ENCODE measurements around the gene STX8.
A peak's percentile ranks its signal among the peaks of the same experiment; 100 is the strongest.

Gene STX8

DNA sequence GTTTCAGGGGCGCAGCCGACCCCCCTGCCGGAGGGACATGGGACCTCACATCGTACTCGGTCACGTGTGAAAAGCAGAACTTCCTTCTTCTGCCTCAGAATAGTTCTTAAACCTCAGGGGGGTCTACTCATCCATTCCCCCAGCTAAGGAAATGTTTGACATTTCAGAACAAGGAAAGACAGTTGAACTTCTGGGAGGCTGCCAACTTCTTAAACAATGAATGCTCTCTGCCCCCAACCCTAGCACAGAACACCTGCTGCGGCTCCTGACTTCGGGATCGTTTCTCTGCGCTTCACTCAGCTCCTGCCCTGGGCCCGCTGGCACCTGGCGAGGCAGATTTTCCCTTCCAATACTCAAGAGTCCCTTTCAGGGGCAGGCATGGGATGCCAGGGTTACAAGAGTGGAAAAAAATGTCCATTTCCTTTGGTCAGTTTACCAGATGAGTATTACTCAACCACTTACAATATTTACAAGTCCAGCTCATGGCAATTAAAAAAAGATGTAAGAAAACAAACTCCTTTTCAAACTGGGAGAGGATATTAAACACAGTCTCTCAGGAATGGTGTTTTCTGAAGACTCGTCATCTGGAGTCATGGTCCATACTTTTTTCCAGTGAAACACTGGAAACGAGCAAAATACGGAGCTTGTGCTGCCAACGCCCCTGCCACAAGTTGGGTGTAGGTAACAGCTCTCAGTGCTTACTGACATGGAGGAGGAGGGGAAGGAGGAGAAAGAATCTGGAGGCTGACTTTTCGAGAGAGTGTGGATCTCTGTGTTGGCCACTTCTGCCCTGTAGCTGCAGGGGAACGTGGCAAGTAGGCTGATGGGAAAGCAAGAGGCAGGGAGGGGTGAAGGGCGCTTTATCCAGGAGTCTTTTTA lies 318.6 kb downstream of the STX8 start:
- DNase-seq, result no peak

DNA sequence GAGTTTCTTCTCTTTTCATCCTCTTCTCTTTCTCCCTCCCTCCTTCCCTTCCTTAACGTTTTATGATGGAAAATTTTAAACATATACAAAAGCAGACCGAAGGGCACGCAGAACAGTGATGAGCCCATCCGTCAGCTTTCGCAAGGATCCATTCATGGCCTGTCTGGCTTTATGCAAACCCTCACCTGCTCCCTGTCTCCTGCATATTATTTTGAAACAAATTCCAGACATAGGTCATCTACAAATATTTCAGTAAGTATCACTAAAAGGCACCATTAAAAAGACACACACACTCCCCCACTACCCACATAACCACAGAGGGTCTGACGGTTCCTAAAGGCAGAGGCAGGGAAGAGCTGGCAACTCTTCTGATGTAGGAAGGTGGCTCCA lies 319.3 kb downstream of the STX8 start:
- no peak for DNase-seq

GRCh38 chr17:9255833-9256232 lies 319.8 kb downstream of the STX8 start:
- DNase-seq, result no peak

DNA sequence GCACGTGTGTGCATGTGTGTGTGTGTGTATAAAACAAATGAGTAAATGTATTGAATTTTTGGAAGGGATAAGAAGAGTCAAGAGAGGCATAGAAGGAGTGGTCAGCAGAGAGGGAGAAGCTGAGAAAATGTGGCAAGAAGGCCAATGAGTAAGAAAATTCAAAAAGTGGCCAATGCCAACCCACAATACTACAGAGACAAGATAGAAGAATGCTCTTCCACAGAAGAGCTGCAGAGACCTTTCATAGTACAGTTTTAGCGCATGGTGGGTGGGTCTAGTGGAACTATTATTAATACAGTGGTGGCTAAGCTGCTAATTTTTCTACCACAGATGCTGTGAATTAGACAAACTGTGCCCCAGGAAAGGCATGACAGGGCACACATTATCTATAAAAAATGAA lies 320.8 kb downstream of the STX8 start:
- no peak for DNase-seq

DNA sequence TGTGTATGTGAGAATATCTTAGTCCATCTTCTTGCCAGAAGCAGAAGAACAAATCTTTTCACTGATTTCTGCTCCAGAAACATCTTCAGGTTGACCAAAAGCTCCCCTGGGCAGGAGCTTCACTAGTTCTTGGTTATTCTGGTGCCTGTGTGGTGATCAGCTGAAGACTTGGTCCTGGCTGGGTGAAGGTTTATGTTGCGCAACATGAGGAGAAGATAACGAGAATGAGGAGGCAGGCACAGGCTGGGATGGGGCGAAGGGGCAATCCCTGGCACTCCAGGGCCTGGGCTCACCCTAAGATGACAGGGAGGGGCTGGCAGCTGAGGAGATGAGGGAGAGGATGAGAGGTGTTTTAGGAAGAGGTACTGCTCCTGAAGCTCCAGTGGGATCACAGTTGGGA lies 322.3 kb downstream of the STX8 start:
- no peak for DNase-seq

- DNase-seq, result no peak
Observed at GRCh38 chr17:9251273-9251672, 324.3 kb downstream of the STX8 start.

GRCh38 chr17:9249245-9249953 lies 326.2 kb downstream of the STX8 start:
- DNase-seq, result no peak

DNA sequence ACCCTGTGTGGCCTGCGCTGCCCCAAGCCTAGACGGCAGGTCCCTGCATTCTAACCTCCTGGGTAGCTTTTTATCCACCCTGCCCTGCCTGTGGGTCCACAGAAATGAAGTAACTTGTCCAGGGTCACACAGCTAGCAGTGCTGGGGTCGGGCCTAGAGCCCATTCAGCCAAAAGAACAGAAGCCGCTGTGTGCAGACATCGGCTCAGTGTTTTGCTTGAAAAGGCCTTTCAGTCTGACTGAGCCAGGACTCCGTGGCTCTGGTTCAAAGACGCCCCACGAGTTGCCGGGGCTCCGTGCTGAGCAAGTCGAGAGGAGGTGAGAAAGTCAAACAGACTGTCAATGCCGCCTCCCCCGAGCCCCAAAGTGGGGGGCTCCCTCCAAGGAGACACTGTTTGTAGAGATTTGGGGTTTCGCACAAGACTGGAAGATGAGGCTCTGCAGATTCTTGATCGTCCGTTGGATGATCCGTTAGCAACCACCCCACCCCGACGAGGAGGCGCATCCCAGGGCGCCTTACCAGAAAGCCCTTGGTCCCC lies 328.1 kb downstream of the STX8 start:
- no peak for DNase-seq

GRCh38 chr17:9244066-9245052 lies 331.3 kb downstream of the STX8 start:
- DNase-seq, result peak; percentile 71

- DNase-seq, result no peak
Observed at GRCh38 chr17:9242983-9243382, 332.6 kb downstream of the STX8 start.

GRCh38 chr17:9242497-9242881 lies 333.1 kb downstream of the STX8 start:
- no peak for DNase-seq

DNA sequence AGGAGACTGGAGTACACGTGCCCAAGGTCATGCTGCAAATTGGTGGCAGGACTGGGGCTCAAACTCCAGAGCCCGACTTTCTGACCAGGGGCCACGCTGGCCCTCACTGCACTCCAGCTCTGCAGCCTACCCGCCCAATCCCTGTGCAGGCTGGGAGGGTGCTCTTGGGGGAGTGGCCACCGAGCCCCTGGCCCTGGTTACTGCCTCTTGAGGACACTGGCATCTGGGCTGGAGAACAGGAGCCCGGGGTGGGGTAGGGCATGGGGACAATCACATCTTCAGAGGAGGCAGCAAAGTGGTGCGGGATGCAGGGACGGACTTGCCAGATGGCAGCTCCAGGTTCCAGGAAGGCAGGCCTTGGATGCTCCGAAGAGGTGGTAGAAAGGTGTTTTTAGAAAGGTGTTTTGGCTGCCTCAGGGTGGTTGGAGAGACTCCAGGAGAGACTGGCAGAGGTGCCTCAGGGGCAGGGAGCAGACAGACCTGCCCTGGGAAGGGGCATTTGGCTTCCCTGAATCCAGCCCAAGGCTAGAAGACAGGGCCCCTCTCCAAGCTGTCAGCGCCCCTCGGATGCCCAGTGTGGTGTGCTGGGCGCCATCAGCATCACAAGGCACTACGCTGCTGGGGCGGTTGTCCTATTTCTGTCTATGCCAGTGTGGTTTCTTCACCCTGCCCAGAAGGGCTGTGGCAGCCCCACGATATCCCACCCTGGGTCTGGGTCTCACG lies 333.7 kb downstream of the STX8 start:
- no peak for DNase-seq

- DNase-seq, result no peak
Observed at GRCh38 chr17:9241371-9241712, 334.3 kb downstream of the STX8 start.

DNA sequence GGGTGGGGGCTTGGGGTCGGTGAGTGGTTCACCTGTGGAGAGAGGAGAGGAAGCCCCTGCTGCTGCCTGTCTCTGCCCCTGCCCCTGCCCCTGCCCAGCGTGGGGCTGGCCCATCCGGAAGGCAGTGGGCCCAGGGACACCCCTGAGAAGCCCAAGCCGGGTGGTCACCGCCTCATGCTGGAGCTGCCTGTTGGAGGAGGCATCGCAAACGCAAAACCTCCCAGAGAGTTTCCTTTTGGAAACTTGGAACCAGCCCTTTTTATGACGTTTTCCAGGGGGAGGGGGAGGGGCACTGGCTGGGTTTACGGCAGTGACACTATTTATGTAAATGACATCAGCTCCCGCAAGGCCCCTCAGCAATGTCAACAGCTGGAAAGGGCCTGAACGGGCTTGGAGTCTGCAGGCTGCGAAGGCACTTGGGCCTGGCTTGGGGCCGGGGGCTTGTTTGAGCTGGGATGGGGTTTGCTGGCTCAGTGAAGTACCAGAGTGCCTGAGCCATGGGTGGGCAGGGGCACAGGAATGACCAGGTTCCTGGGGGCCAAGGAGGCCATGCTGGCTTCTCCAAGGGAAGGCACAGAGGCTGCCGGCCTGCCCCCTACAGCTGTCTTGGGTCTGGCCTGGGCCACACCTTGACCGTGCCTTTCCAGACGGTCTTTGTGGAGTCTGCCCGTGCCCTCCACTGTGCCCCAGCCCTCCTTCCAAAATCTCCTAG lies 334.8 kb downstream of the STX8 start:
- DNase-seq, result peak; percentile 59

DNA sequence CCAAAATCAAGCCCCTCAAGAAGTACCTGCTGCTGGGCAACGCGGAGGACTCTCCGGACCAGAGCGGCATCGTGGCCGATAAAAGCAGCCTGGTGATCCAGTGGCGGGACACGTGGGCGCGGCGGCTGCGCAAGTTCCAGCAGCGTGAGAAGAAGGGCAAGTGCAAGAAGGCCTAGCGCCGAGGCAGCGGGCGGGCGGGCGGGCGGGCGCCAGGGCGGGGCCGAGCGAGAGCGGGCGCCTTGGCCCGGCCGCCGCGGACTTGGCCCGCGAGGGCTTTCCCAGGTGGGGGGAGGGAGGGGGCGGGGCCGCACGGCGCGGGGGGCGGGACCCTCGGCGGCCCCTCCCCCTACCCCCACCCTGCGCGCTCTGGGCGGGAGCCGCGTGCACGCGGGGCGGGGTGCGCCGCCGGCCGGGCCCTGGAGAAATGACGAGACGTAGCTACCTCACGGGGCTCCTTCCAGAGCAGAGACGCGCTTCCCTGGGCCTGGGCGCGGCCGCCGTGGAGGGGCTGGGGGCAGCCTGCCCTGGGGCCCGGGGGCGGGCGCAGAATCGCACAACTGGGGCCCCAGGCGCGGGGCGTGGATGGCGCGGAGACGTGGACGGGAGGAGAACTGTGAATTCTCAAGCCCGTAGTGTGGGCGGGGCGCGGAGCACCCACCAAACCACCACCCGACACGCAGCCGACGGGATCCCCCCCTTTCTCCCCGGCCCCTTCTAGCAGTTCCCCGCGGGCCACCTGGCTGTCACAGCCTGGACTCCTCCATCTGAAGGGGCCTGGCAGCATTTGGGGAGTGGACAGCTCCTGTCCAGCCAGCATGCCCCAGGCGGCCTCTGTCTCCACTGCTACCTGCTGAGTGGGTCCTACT lies 335.6 kb downstream of the STX8 start:
- peak; percentile 59 for DNase-seq

- DNase-seq, result no peak
Observed at GRCh38 chr17:9239246-9239792, 336.3 kb downstream of the STX8 start.

DNA sequence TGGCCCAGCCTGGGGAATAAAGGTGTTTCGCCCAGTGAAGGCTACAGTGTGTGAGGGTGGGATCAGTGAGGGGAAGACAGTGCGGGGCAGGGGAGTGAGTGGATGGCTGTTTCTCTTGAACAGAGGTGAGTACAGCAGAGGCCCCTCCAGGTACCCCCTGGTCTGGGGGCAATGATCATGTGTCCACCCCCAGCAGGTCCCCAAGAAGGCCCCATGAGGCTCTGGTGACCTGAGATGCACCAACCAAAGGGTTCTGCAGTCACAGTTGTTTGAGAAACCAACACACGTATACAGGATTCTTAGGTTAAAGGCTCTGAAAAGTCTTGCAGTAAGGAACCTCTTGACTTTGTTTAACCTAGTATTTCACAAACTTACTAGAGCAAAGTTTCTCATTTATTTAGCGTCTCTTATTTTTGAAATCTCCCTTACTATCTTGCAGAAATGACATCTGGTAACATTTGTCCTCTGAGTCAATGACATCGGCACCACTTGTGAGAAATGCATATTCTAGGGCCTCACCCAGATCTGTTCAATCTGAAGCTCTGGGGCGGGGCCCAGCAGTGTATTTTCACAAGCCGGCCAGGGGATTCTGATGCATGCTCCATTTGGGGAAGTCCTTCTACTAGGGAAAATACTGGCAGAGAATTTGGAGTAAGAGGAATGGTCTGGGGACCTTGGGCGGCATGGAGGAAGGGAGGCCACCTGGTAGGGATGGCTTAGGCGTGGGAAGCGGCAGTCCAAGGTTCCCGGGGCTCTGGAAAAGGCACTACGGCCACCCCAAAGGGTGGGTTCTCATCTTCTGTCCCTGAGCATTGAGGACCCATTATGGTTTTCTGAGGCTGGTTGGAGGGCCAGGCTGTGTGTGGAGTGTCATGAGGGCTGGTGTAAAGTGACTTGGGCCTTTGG lies 337.0 kb downstream of the STX8 start:
- no peak for DNase-seq

GRCh38 chr17:9237661-9238301 lies 337.8 kb downstream of the STX8 start:
- DNase-seq, result no peak

Data from fibroblast of skin of abdomen (primary cell).